H1 (cell line): ENCODE measurements around the gene FAH. TPM values are rescaled to one million over a fixed set of nuclear protein-coding genes. Genes with fewer than 3 reads are reported as not detected.

Source experiments
- CTBP2 ChIP-seq: IDR thresholded peaks from 2 replicates; pipeline ENCODE4 v1.7.0; 2011; ENCODE audit warnings: borderline replicate concordance, mild to moderate bottlenecking, moderate library complexity, mixed read lengths, low read length; ENCODE audit not compliant: insufficient read depth, insufficient read length
- EP300 ChIP-seq, 2 experiments: IDR thresholded peaks; 1 replicate in 1 of 2; 2 replicates in 1 of 2; pipeline ENCODE4 v1.6.1; 2011 to 2012; ENCODE audit warnings: low read depth in 2 of 2, low read length in 2 of 2, mild to moderate bottlenecking in 2 of 2, borderline replicate concordance in 1 of 2, inconsistent platforms in 1 of 2, moderate library complexity in 1 of 2
- FOSL1 ChIP-seq: IDR thresholded peaks from 2 replicates; pipeline ENCODE4 v1.6.1; 2011; ENCODE audit warnings: mild to moderate bottlenecking, low read depth, low read length, moderate library complexity; ENCODE audit not compliant: insufficient read depth
- polyA plus RNA-seq, 7 experiments: library from polyadenylated mRNA; depleted of rRNA in 3 of 7; stranded (reverse) in 5 of 7; unstranded in 2 of 7; fragments of >200 nt in 5 of 7; fragments of 200-250 nt in 2 of 7; gene quantifications; 1 replicate in 5 of 7; 2 replicates in 1 of 7; 4 replicates in 1 of 7; pipeline versions ENCODE4 v1.2.1 to v1.2.3, GENCODE V29; 2011 to 2013; ENCODE audit warnings: missing spikeins in 2 of 7, mixed read lengths in 2 of 7
- total RNA-seq: library from RNA; stranded (reverse); fragmentation: NEBNext Ultra II Directional; extraction: Animal tissue kit (Norgen Biotek cat#: 25700); gene quantifications from 2 replicates; pipeline ENCODE4 v1.2.1, GENCODE V29; 2021

The FAH gene
- total and polyA plus RNA-seq, 2 of the 8 experiments (the other 6 are each of a cell fraction or from before 2014, with no cell fraction given), result 20.0 to 21.7 TPM

DNA sequence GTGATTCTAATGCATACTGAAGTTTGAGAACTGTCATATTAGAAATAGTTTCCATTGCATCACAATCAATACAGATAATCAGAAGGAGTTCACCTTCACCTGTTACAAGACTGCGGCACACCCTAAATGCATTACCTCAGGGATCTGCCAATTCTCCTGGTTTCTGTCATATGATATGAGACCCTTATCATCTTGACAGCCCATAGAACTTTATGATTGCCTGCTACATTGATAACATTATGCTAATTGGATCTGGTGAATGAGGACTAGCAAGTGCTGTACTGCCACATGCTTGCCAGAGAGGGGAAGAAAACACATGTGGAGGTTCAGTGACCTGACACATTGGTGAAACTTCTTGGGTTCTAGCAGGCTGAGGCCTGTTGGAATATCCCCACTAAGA lies 41.4 kb downstream of the FAH start (continued):
- TF ChIP-seq EP300 (IDR thresholded peaks at IDR 0.05; ENCODE audit: borderline replicate concordance in 1 of 2, low read depth in 2 of 2, low read length in 2 of 2) (no peak), FOSL1 (no peak), CTBP2 (no peak)
- TF ChIP-seq, all 59 proteins: peak for 0
